Esophagus muscularis mucosa (tissue), 4 donors: ENCODE results near the gene EFNA4. TPM values are rescaled to one million over a fixed set of nuclear protein-coding genes. Genes with fewer than 3 reads are reported as not detected.

Experiments used
- DNase-seq: peaks from one replicate; pipeline ENCODE4 v3.0.0-alpha.2; 2017; ENCODE audit errors: extremely low spot score
- H3K27ac ChIP-seq, 4 donors: fragments of 200-600 bp; sonication (generic); replicated peaks in 1 of 4; 1 replicate in 3 of 4; 2 replicates in 1 of 4; pipeline ENCODE4 v1.5.1; 2016 to 2019; ENCODE audit warnings: mild to moderate bottlenecking in 1 of 4
- H3K27me3 ChIP-seq, 4 donors: fragments of 200-600 bp; sonication (generic); one replicate each; pipeline versions ENCODE4 v1.5.1 to v1.6.0; 2016 to 2019
- H3K36me3 ChIP-seq, 4 donors: fragments of 200-600 bp; sonication (generic); one replicate each; pipeline ENCODE4 v1.5.1; 2016 to 2019
- H3K4me1 ChIP-seq, 4 donors: fragments of 200-600 bp; sonication (generic); one replicate each; pipeline ENCODE4 v1.5.1; 2016 to 2019
- H3K4me3 ChIP-seq, 4 donors: fragments of 200-600 bp; sonication (generic); 1 replicate in 2 of 4; 2 replicates in 2 of 4; pipeline ENCODE4 v1.5.1; 2016 to 2019; ENCODE audit warnings: mild to moderate bottlenecking in 4 of 4, moderate library complexity in 1 of 4
- H3K9me3 ChIP-seq, 4 donors: fragments of 200-600 bp; sonication (generic); 1 replicate in 3 of 4; 2 replicates in 1 of 4; pipeline ENCODE4 v1.5.1; 2016 to 2019
- EP300 ChIP-seq: sonication (generic); formaldehyde crosslinking; IDR thresholded peaks from one replicate; pipeline ENCODE4 v1.6.1; 2017; ENCODE audit warnings: antibody characterized with exemption
- POLR2A ChIP-seq: fragments of 450-650 bp; IDR thresholded peaks from one replicate; pipeline ENCODE4 v1.6.1; 2017; ENCODE audit warnings: antibody characterized with exemption, moderate library complexity, mild to moderate bottlenecking, low read depth
- POLR2AphosphoS5 ChIP-seq, 2 donors: sonication (generic); formaldehyde crosslinking; IDR thresholded peaks; one replicate each; pipeline ENCODE4 v1.6.1; 2017; ENCODE audit warnings: antibody characterized with exemption in 2 of 2
- WGBS: methylation state at CpG from one replicate; pipeline ENCODE4 v1.1.5; 2018; 5-methylcytosine and 5-hydroxymethylcytosine counted together
- intact Hi-C: fragments of 100-400 bp; cut with DNase I; formaldehyde crosslinking; loops from one replicate; pipeline ENCODE4 v1.15.1; 2023
- total RNA-seq, 4 donors: library from RNA; depleted of rRNA; stranded (reverse); fragments of >200 nt; gene quantifications; one replicate each; pipeline versions ENCODE4 v1.1.0 to v1.2.1, GENCODE V29; 2016
- TF ChIP-seq, protein P1 (sequence below), 3 experiments: fragments of 200-600 bp in 2 of 3; fragments of 450-650 bp in 1 of 3; sonication (generic) in 2 of 3; IDR thresholded peaks; one replicate each; pipeline ENCODE4 v1.5.1; 2017 to 2019; ENCODE audit warnings: antibody characterized with exemption in 3 of 3, mild to moderate bottlenecking in 2 of 3, moderate library complexity in 1 of 3

Gene EFNA4
- total RNA-seq, 4 donors from 2014 or later: 0.83 to 4.5 (median 3.2) TPM

GRCh38 chr1:155077346-155077745 is 13.8 kb downstream of the EFNA4 start:
- no peak overlapping the region for H3K4me3 ChIP-seq
- H3K27me3 ChIP-seq: peaks cover 16 to 36% (median 33%) of the 10 kb centered on the region in 4 donors
- no peak for DNase-seq
- no peaks in the 10 kb centered on the region for H3K36me3 ChIP-seq
- H3K9me3 ChIP-seq: no peaks in the 10 kb centered on the region
- no peak overlapping the region for H3K27ac ChIP-seq
- WGBS: 95% methylated on average over 3 of the region's 3 CpGs
- TF ChIP-seq, protein P1, sequence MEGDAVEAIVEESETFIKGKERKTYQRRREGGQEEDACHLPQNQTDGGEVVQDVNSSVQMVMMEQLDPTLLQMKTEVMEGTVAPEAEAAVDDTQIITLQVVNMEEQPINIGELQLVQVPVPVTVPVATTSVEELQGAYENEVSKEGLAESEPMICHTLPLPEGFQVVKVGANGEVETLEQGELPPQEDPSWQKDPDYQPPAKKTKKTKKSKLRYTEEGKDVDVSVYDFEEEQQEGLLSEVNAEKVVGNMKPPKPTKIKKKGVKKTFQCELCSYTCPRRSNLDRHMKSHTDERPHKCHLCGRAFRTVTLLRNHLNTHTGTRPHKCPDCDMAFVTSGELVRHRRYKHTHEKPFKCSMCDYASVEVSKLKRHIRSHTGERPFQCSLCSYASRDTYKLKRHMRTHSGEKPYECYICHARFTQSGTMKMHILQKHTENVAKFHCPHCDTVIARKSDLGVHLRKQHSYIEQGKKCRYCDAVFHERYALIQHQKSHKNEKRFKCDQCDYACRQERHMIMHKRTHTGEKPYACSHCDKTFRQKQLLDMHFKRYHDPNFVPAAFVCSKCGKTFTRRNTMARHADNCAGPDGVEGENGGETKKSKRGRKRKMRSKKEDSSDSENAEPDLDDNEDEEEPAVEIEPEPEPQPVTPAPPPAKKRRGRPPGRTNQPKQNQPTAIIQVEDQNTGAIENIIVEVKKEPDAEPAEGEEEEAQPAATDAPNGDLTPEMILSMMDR (IDR thresholded peaks at IDR 0.05): no peak
- TF ChIP-seq POLR2A (no peak), POLR2AphosphoS5 (IDR thresholded peaks at IDR 0.05) (no peak), EP300 (no peak)
- intact Hi-C loops: no loop called here
- peaks cover 37 to 43% (median 42%) of the 10 kb centered on the region in 4 donors for H3K4me1 ChIP-seq

DNA sequence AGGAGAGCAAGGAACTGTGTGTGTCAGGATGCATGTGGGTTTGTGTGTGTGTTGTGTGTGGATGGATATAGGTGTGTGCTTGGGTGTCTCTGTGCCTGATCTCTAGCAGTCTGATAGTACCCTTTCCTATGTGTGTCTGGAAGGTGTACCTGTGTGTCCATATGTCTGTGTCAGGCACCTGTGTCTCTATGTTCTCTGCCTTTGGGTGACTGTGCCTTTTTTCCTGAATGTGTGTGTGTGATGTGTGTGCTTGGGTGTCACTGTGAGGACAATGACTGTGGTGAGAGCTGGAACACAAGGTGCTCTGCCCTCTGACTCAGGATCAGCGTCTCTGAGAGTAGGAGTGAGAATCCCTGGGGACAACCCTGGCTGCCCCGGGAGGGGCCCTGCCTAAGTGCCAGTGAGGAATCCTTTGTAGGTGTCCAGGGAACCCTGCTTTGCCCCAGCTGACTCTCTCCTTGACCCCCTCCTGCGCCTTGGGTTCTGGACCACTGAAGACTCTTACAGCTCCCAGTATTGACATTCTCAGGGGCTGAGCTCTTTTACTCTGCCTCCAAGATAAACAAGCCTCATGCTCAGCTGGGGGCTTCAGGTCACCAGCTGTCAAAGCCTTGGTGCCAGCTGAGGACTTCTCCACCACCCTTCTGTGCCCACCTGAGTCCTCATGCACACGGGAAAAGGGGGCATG is 14.4 kb downstream of the EFNA4 start:
- no peak overlapping the region for H3K27ac ChIP-seq
- peak overlapping the region in 1 of 4 donors; percentile 55 for H3K4me3 ChIP-seq
- peaks cover 16 to 41% (median 38%) of the 10 kb centered on the region in 4 donors for H3K27me3 ChIP-seq
- H3K36me3 ChIP-seq: no peaks in the 10 kb centered on the region
- intact Hi-C loops: no loop called here
- H3K4me1 ChIP-seq: peaks cover 43 to 48% (median 48%) of the 10 kb centered on the region in 4 donors
- no peaks in the 10 kb centered on the region for H3K9me3 ChIP-seq
- no peak for DNase-seq
- TF ChIP-seq POLR2A: no peak
- WGBS: 77% methylated on average over 3 of the region's 4 CpGs

- 2% methylated on average over 7 of the region's 59 CpGs for WGBS
- DNase-seq: no peak
- Histone ChIP-seq H3K36me3 (no peaks in the 10 kb centered on the region), H3K4me1 (peaks cover 45 to 55% (median 49%) of the 10 kb centered on the region in 4 donors), H3K27ac (no peak within 1 kb of the TSS), H3K27me3 (peaks cover 16 to 49% (median 46%) of the 10 kb centered on the region in 4 donors), H3K4me3 (peak within 1 kb of the TSS; percentile 52 to 60 (median 55)), H3K9me3 (no peaks in the 10 kb centered on the region)
- intact Hi-C loops: no loop called here
- TF ChIP-seq POLR2AphosphoS5 (IDR thresholded peaks at IDR 0.05): no peak
- no peak for TF ChIP-seq EP300
- no peak for TF ChIP-seq POLR2A
- TF ChIP-seq, protein P1 (IDR thresholded peaks at IDR 0.05): no peak
Observed at GRCh38 chr1:155078469-155079209, 15.1 kb downstream of the EFNA4 start, which contains the start of gene EFNA3. Gene EFNA3 (plus strand): TSS chr1:155078837. CDS start chr1:155078942, 105 bp downstream.

- Histone ChIP-seq H3K36me3 (no peaks in the 10 kb centered on the region), H3K27ac (no peak overlapping the region), H3K9me3 (no peaks in the 10 kb centered on the region), H3K27me3 (peaks cover 16 to 54% (median 50%) of the 10 kb centered on the region in 4 donors), H3K4me3 (peak overlapping the region; percentile 52 to 60 (median 55)), H3K4me1 (peaks cover 45 to 60% (median 51%) of the 10 kb centered on the region in 4 donors)
- no peak for DNase-seq
- 4% methylated on average over 9 of the region's 10 CpGs for whole genome bisulfite sequencing
- intact Hi-C loops: no loop called here
- TF ChIP-seq POLR2AphosphoS5 (IDR thresholded peaks at IDR 0.05) (no peak), POLR2A (no peak), EP300 (no peak)
- TF ChIP-seq, protein P1 (IDR thresholded peaks at IDR 0.05): no peak
Observed at GRCh38 chr1:155079210-155079486, 15.6 kb downstream of the EFNA4 start.
